Measurements from ENCODE around the gene CNTF.

DNA sequence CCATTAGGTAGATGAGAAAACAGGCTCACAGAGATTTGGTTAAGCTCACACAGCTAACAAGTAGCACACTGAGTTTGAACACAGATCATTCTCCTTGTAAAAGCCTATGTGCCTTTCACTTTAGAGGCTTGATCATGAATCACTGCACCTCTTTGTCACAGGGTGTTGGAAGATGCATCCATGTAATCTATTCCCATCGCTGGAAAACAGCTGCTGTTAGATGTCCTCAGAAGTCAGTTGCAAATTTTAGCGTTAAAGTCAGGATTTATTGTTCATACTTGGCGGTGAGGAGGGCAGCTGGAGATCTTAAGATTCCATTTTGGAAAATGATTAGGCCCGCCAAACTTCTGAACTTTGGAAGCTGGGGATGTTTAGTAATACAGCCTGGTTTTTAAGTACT lies 2.6 kb downstream of the CNTF start:
- TF ChIP-seq, protein P1, sequence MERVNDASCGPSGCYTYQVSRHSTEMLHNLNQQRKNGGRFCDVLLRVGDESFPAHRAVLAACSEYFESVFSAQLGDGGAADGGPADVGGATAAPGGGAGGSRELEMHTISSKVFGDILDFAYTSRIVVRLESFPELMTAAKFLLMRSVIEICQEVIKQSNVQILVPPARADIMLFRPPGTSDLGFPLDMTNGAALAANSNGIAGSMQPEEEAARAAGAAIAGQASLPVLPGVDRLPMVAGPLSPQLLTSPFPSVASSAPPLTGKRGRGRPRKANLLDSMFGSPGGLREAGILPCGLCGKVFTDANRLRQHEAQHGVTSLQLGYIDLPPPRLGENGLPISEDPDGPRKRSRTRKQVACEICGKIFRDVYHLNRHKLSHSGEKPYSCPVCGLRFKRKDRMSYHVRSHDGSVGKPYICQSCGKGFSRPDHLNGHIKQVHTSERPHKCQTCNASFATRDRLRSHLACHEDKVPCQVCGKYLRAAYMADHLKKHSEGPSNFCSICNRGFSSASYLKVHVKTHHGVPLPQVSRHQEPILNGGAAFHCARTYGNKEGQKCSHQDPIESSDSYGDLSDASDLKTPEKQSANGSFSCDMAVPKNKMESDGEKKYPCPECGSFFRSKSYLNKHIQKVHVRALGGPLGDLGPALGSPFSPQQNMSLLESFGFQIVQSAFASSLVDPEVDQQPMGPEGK (CRISPR knock-in tag; IDR thresholded peaks at IDR 0.05; ENCODE audit: borderline replicate concordance), result no peak
- TF ChIP-seq TSHZ2 (CRISPR knock-in tag; IDR thresholded peaks at IDR 0.05) (no peak), CSRNP3 (CRISPR knock-in tag; IDR thresholded peaks at IDR 0.05) (no peak), BACH2 (CRISPR knock-in tag; IDR thresholded peaks at IDR 0.05; ENCODE audit: borderline replicate concordance) (no peak), ESRRG (CRISPR knock-in tag; IDR thresholded peaks at IDR 0.05) (no peak), OSR1 (CRISPR knock-in tag; IDR thresholded peaks at IDR 0.05) (no peak), ZFP3 (CRISPR knock-in tag; IDR thresholded peaks at IDR 0.05) (no peak), CREB5 (CRISPR knock-in tag; IDR thresholded peaks at IDR 0.05; ENCODE audit: low read depth) (no peak), ZNF565 (CRISPR knock-in tag; conservative IDR thresholded peaks at IDR 0.05; ENCODE audit: low read depth) (no peak), ZNF8 (CRISPR knock-in tag; IDR thresholded peaks at IDR 0.05) (no peak)
- TF ChIP-seq, protein P2, sequence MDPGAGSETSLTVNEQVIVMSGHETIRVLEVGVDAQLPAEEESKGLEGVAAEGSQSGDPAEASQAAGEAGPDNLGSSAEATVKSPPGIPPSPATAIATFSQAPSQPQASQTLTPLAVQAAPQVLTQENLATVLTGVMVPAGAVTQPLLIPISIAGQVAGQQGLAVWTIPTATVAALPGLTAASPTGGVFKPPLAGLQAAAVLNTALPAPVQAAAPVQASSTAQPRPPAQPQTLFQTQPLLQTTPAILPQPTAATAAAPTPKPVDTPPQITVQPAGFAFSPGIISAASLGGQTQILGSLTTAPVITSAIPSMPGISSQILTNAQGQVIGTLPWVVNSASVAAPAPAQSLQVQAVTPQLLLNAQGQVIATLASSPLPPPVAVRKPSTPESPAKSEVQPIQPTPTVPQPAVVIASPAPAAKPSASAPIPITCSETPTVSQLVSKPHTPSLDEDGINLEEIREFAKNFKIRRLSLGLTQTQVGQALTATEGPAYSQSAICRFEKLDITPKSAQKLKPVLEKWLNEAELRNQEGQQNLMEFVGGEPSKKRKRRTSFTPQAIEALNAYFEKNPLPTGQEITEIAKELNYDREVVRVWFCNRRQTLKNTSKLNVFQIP (CRISPR knock-in tag; IDR thresholded peaks at IDR 0.05; ENCODE audit: borderline replicate concordance, low read depth), result no peak
